HG03457 (cell line): ENCODE data around the gene DOCK8.
"Not testable (repeated sequence)": the region's sequence is repeated elsewhere in the genome, so short reads cannot be mapped to it uniquely, and the experiment has no call there.

Experiments
- ATAC-seq: cut with Tn5 transposase; IDR thresholded peaks from one replicate; pipeline ENCODE4 v1.9.1; 2021; ENCODE audit warnings: moderate number of reproducible peaks; ENCODE audit not compliant: unreplicated experiment

Gene DOCK8

GRCh38 chr9:214648-215493, at the start of gene DOCK8:
Gene DOCK8 (plus strand): TSS chr9:214865. CDS start chr9:214977, 112 bp downstream.
- peak; percentile 79 for ATAC-seq

GRCh38 chr9:169757-170156, 44.9 kb upstream of the DOCK8 start:
- not testable (repeated sequence) for ATAC-seq

- ATAC-seq, result not testable (repeated sequence)
Measured at GRCh38 chr9:178140-178825, 36.4 kb upstream of the DOCK8 start.

- not testable (repeated sequence) for ATAC-seq
Measured at GRCh38 chr9:178970-179383, 35.7 kb upstream of the DOCK8 start, which contains the start of gene ZNG1A. Gene ZNG1A (minus strand): TSS chr9:179056. CDS start chr9:178969, 87 bp downstream.

- not testable (repeated sequence) for ATAC-seq
Measured at GRCh38 chr9:199601-200000, 15.1 kb upstream of the DOCK8 start.

GRCh38 chr9:206481-206880, 8.2 kb upstream of the DOCK8 start:
- ATAC-seq, result no peak

- ATAC-seq, result no peak
Measured at GRCh38 chr9:209143-209758, 5.4 kb upstream of the DOCK8 start.

GRCh38 chr9:211036-211435, 3.6 kb upstream of the DOCK8 start:
- no peak for ATAC-seq

GRCh38 chr9:211557-211956, 3.1 kb upstream of the DOCK8 start:
- ATAC-seq, result no peak

- ATAC-seq, result no peak
Measured at GRCh38 chr9:212297-212696, 2.4 kb upstream of the DOCK8 start.

GRCh38 chr9:213901-214300, 764 bp upstream of the DOCK8 start:
- not testable (repeated sequence) for ATAC-seq

- no peak for ATAC-seq
Measured at GRCh38 chr9:214351-214647, 366 bp upstream of the DOCK8 start.

GRCh38 chr9:215631-216155, 1.0 kb downstream of the DOCK8 start:
- ATAC-seq, result no peak

- no peak for ATAC-seq
Measured at GRCh38 chr9:216866-217265, 2.2 kb downstream of the DOCK8 start.

- ATAC-seq, result no peak
Measured at GRCh38 chr9:217950-218349, 3.3 kb downstream of the DOCK8 start.

GRCh38 chr9:219036-219435, 4.4 kb downstream of the DOCK8 start:
- ATAC-seq, result not testable (repeated sequence)

GRCh38 chr9:219670-220365, 5.2 kb downstream of the DOCK8 start:
- no peak for ATAC-seq

GRCh38 chr9:221989-222776, 7.5 kb downstream of the DOCK8 start:
- ATAC-seq, result no peak

- no peak for ATAC-seq
Measured at GRCh38 chr9:223152-223551, 8.5 kb downstream of the DOCK8 start.

GRCh38 chr9:224026-224425, 9.4 kb downstream of the DOCK8 start:
- ATAC-seq, result no peak
